ENCODE results near the gene AGBL5. TPM values are rescaled to one million over a fixed set of nuclear protein-coding genes. Genes with fewer than 3 reads are reported as not detected.

The AGBL5 gene
- total and polyA plus RNA-seq, 9 of the 15 experiments (the other 6 are each of a cell fraction or from before 2014, with no cell fraction given) = 3.3 to 52.7 (median 26.2) TPM

DNA sequence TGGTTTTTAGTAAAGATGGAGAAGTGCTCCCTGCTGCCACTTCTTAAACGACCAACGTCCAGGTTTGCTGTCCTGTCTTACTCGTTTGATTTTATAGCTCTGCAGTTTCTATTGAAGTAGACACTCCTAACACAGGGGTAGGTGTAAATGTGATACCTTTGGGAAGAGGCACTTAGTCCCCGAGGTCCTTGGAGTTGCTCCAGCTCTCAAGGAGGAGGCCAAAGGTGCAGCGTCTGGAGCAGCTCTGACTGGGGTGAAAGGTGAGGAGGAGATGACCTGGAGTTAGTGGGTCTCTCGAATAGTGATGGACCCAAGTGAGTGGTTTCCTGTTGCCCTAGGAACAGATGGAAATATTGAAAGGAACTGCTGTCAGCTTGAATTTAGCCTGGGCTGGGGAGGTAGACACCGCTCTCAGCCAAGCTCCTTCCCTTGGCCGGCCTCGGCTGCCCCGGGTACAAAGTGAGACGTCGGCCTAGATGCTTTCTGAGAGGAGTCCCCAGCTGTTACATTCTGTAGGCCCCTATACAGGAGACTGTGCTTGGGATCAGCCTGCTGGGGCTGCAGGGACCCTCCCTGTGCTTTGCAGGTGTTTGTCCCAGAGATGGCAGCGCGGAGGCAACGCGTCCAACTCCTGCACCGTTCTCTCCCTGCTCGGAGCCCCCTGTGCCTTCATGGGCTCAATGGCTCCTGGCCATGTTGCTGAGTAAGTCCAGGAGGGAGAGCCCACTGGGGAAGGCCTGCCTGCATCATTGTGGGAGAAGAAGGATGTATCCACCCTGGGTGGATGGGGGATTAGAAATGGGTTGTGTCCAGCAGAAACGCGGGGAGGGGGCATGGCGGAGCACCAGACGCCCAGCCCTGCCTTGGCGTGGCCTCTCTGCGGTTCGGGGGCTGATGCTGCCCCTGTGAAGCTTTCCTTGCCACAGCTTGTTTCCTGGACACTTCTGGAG is 40.6 kb downstream of the AGBL5 start:
- Histone ChIP-seq H3K9ac (ENCODE audit: insufficient read depth in 1 of 2, low read depth in 2 of 2, low read length in 2 of 2) (peak overlapping the region; percentile 35 to 77; a peak in 3 of 4 replicates), H3K9me1 (ENCODE audit: control insufficient read depth, insufficient read depth, low read length) (no peaks in the 10 kb centered on the region), H3K27ac (ENCODE audit: extremely low read depth, low read depth, low read length) (peak overlapping the region; percentile 69), H3K4me3 (no peak overlapping the region), H4K20me1 (replicated peaks; ENCODE audit: control insufficient read depth, insufficient read depth, low read length) (no peaks in the 10 kb centered on the region), H3K4me2 (ENCODE audit: insufficient read depth, low read length) (peak overlapping the region; percentile 50), H3K27me3 (ENCODE audit: control insufficient read depth in 2 of 2, insufficient read depth in 2 of 2, low read length in 2 of 2) (no peaks in the 10 kb centered on the region), H3K4me1 (replicated peaks in 1 of 2; ENCODE audit: control insufficient read depth in 2 of 2, insufficient read depth in 2 of 2, low read length in 2 of 2) (peaks cover 57 to 62% of the 10 kb centered on the region in 2 experiments), H2AFZ (ENCODE audit: low read depth, low read length) (peak overlapping the region; percentile 94), H3K9me3 (replicated peaks; ENCODE audit: control insufficient read depth, insufficient read depth, low read depth, low read length) (no peaks in the 10 kb centered on the region), H3K79me2 (ENCODE audit: control insufficient read depth, insufficient read depth, low read length) (peaks cover 9% of the 10 kb centered on the region; the same call in 2 of the 3 replicates), H3K36me3 (ENCODE audit: control insufficient read depth, insufficient read depth, low read length) (no peaks in the 10 kb centered on the region; the same call in 2 of the 3 replicates)
- BruUV-seq (replicated peaks) = no TSS peak
- in situ Hi-C loops (cut with MboI) = no loop called here
- ATAC-seq (0 out of 3 replicates have a peak, but pooled peaks have one; percentile 2), FAIRE-seq (peak; percentile 51), DNase-seq (ENCODE audit: extremely low read depth in 1 of 4, low spot score in 3 of 4) (no peak)
- intact Hi-C loops (cut with micrococcal nuclease) = no loop called here
- ChIA-PET CTCF (ENCODE audit: low intra/inter-chr PET ratio) (interaction anchor here (0.8 kb wide), 1 partner anchor 132 kb away, joined by 3 read pairs; no protein-coding TSS in a partner anchor), POLR2A (interaction anchor here (0.6 to 3.6 kb wide), 3 partner anchors 10 to 685 kb away, joined by 3 to 11 read pairs (median 3); no protein-coding TSS in a partner anchor)
- 55% methylated on average over 25 of the region's 25 CpGs for WGBS (ENCODE audit: insufficient coverage, low coverage, missing lambda C conversion rate)
- TF ChIP-seq TCF15 (CRISPR knock-in tag; IDR thresholded peaks at IDR 0.05) = no peak
- TF ChIP-seq ZBED1 (IDR thresholded peaks at IDR 0.05) = 0 out of 2 replicates have a peak, but pooled peaks have one; percentile 29
- no peak for TF ChIP-seq SRSF3 (IDR thresholded peaks at IDR 0.05; ENCODE audit: insufficient read depth, low read length)
- TF ChIP-seq JUN (IDR thresholded peaks at IDR 0.05; ENCODE audit: borderline replicate concordance, low read depth, low read length) = no peak
- TF ChIP-seq JUN (CRISPR knock-in tag; IDR thresholded peaks at IDR 0.05; ENCODE audit: borderline replicate concordance) = no peak
- no peak for TF ChIP-seq RB1 (IDR thresholded peaks at IDR 0.05; ENCODE audit: low read depth)
- no peak for TF ChIP-seq ZNF165 (CRISPR knock-in tag; IDR thresholded peaks at IDR 0.05; ENCODE audit: borderline replicate concordance)
- no peak for TF ChIP-seq SP2 (IDR thresholded peaks at IDR 0.05; ENCODE audit: extremely low read depth, low read depth, low read length, poor library complexity, severe bottlenecking)
- TF ChIP-seq, protein P1, sequence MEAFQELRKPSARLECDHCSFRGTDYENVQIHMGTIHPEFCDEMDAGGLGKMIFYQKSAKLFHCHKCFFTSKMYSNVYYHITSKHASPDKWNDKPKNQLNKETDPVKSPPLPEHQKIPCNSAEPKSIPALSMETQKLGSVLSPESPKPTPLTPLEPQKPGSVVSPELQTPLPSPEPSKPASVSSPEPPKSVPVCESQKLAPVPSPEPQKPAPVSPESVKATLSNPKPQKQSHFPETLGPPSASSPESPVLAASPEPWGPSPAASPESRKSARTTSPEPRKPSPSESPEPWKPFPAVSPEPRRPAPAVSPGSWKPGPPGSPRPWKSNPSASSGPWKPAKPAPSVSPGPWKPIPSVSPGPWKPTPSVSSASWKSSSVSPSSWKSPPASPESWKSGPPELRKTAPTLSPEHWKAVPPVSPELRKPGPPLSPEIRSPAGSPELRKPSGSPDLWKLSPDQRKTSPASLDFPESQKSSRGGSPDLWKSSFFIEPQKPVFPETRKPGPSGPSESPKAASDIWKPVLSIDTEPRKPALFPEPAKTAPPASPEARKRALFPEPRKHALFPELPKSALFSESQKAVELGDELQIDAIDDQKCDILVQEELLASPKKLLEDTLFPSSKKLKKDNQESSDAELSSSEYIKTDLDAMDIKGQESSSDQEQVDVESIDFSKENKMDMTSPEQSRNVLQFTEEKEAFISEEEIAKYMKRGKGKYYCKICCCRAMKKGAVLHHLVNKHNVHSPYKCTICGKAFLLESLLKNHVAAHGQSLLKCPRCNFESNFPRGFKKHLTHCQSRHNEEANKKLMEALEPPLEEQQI (IDR thresholded peaks at IDR 0.05) = no peak
- TF ChIP-seq, protein P2, sequence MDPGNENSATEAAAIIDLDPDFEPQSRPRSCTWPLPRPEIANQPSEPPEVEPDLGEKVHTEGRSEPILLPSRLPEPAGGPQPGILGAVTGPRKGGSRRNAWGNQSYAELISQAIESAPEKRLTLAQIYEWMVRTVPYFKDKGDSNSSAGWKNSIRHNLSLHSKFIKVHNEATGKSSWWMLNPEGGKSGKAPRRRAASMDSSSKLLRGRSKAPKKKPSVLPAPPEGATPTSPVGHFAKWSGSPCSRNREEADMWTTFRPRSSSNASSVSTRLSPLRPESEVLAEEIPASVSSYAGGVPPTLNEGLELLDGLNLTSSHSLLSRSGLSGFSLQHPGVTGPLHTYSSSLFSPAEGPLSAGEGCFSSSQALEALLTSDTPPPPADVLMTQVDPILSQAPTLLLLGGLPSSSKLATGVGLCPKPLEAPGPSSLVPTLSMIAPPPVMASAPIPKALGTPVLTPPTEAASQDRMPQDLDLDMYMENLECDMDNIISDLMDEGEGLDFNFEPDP (CRISPR knock-in tag; IDR thresholded peaks at IDR 0.05) = no peak
- TF ChIP-seq GABPA (tag; conservative IDR thresholded peaks at IDR 0.05; ENCODE audit: low read depth) = no peak
- no peak for TF ChIP-seq THAP12 (CRISPR knock-in tag; IDR thresholded peaks at IDR 0.05)
